UCSD-AML1 (cell line): Measurements from ENCODE around the gene CDH22.

Source experiments
- DNase-seq: peaks from one replicate; lab custom pipeline; 2025; ENCODE audit not compliant: unreplicated experiment; lab: John Stamatoyannopoulos, UW

The CDH22 gene

GRCh38 chr20:46308258-46309157 lies at the start of gene CDH22:
Gene CDH22 (minus strand): TSS chr20:46308498. CDS start chr20:46251294, 57,204 bp downstream.
- DNase-seq, result peak; percentile 42

GRCh38 chr20:46357030-46357514 lies 48.8 kb upstream of the CDH22 start:
- DNase-seq, result no peak

GRCh38 chr20:46356195-46357029 lies 48.1 kb upstream of the CDH22 start:
- DNase-seq, result no peak

GRCh38 chr20:46355778-46356177 lies 47.5 kb upstream of the CDH22 start:
- no peak for DNase-seq

- DNase-seq, result no peak
Observed at GRCh38 chr20:46354920-46355654, 46.8 kb upstream of the CDH22 start.

GRCh38 chr20:46354207-46354555 lies 45.9 kb upstream of the CDH22 start:
- no peak for DNase-seq

GRCh38 chr20:46353500-46354206 lies 45.4 kb upstream of the CDH22 start:
- no peak for DNase-seq

GRCh38 chr20:46352370-46352938 lies 44.2 kb upstream of the CDH22 start:
- no peak for DNase-seq

- DNase-seq, result no peak
Observed at GRCh38 chr20:46351357-46352058, 43.2 kb upstream of the CDH22 start.

- no peak for DNase-seq
Observed at GRCh38 chr20:46350986-46351267, 42.6 kb upstream of the CDH22 start.

GRCh38 chr20:46350201-46350985 lies 42.1 kb upstream of the CDH22 start:
- DNase-seq, result peak; percentile 52

GRCh38 chr20:46349742-46350056 lies 41.4 kb upstream of the CDH22 start:
- no peak for DNase-seq

GRCh38 chr20:46349035-46349741 lies 40.9 kb upstream of the CDH22 start:
- peak; percentile 56 for DNase-seq

- DNase-seq, result no peak
Observed at GRCh38 chr20:46347841-46348803, 39.8 kb upstream of the CDH22 start.

GRCh38 chr20:46346770-46347169 lies 38.5 kb upstream of the CDH22 start:
- DNase-seq, result no peak

GRCh38 chr20:46344488-46345162 lies 36.3 kb upstream of the CDH22 start:
- DNase-seq, result no peak

- DNase-seq, result no peak
Observed at GRCh38 chr20:46343975-46344357, 35.7 kb upstream of the CDH22 start.
